DND-41 (cell line): ENCODE results near the gene ASB4.

ENCODE experiments used
- ATAC-seq: fragments of 200-7000 bp; cut with Tn5 transposase; 3 replicates; pipeline ENCODE4 v1.9.1; 2021; ENCODE audit warnings: low read depth; ENCODE audit not compliant: insufficient read depth
- DNase-seq: peaks from one replicate; pipeline ENCODE4 v3.0.0-alpha.2; 2020
- H2AFZ ChIP-seq: 2 replicates; pipeline ENCODE4 v1.6.0; 2012; ENCODE audit warnings: low read depth, low read length
- H3K27ac ChIP-seq: 2 replicates; pipeline ENCODE4 v1.5.1; 2012; ENCODE audit warnings: low read length, inconsistent platforms
- H3K27me3 ChIP-seq: fragments of 200-600 bp; sonication (generic); 2 replicates; pipeline ENCODE4 v1.6.0; 2012; ENCODE audit warnings: low read length, mild to moderate bottlenecking, inconsistent platforms; ENCODE audit not compliant: insufficient read depth, poor library complexity
- H3K36me3 ChIP-seq: 2 replicates; pipeline ENCODE4 v1.5.1; 2012; ENCODE audit warnings: low read length, inconsistent platforms; ENCODE audit not compliant: insufficient read depth
- H3K4me1 ChIP-seq: 2 replicates; pipeline ENCODE4 v1.5.1; 2012; ENCODE audit warnings: mild to moderate bottlenecking, low read length; ENCODE audit not compliant: insufficient read depth
- H3K4me2 ChIP-seq: 2 replicates; pipeline ENCODE4 v1.6.0; 2012; ENCODE audit warnings: mild to moderate bottlenecking, moderate library complexity, low read length, inconsistent platforms; ENCODE audit not compliant: insufficient read depth
- H3K4me3 ChIP-seq, 2 experiments: fragments of 200-600 bp in 1 of 2; shearing (Covaris generic) in 1 of 2; 2 replicates each; pipeline ENCODE4 v1.5.1; 2012 to 2016; ENCODE audit warnings: inconsistent platforms in 2 of 2, low read length in 2 of 2, mild to moderate bottlenecking in 2 of 2, low read depth in 1 of 2, moderate library complexity in 1 of 2
- H3K79me2 ChIP-seq: 2 replicates; pipeline ENCODE4 v1.6.0; 2012; ENCODE audit warnings: low read length, inconsistent platforms; ENCODE audit not compliant: insufficient read depth
- H3K9ac ChIP-seq: 2 replicates; pipeline ENCODE4 v1.6.0; 2012; ENCODE audit warnings: low read depth, mild to moderate bottlenecking, inconsistent platforms, low read length, moderate library complexity
- H3K9me3 ChIP-seq: 2 replicates; pipeline ENCODE4 v1.5.1; 2012; ENCODE audit warnings: low read length, moderate library complexity, mild to moderate bottlenecking, inconsistent platforms; ENCODE audit not compliant: insufficient read depth, severe bottlenecking
- H4K20me1 ChIP-seq: 2 replicates; pipeline ENCODE4 v1.6.0; 2012; ENCODE audit warnings: low read length; ENCODE audit not compliant: insufficient read depth
- EZH2 ChIP-seq: IDR thresholded peaks from 3 replicates; pipeline ENCODE4 v1.6.1; 2012; ENCODE audit warnings: borderline replicate concordance, low read depth, mild to moderate bottlenecking, moderate library complexity, low read length, inconsistent platforms; ENCODE audit not compliant: severe bottlenecking
- TF ChIP-seq, protein P1 (sequence below): IDR thresholded peaks from 2 replicates; pipeline ENCODE4 v1.5.1; 2012; ENCODE audit warnings: borderline replicate concordance, low read length, moderate library complexity, mild to moderate bottlenecking; ENCODE audit not compliant: poor library complexity, severe bottlenecking; ENCODE audit errors: extremely low read depth

Gene ASB4

DNA sequence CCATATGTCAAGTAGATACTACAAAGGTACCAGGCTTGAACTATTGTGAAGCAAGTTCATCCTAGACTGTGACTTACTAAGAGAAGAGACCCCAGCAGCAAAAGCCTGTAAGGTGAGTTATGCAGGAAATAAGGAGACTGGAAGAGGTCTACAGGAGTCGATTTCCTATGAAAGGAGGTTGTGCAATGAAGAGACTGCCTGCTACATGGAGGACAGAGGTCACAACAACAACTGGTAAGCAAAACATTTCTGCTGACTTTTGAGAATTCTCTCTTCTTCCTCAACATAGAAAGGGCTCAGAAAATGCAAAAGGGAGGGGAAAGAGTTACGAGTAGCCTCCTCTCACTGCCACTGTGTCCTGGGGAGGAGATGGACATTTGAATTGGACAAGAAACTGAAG is 68.2 kb downstream of the ASB4 start:
- Histone ChIP-seq H3K36me3 (no peaks in the 10 kb centered on the region), H2AFZ (no peak overlapping the region), H3K4me1 (no peaks in the 10 kb centered on the region), H3K4me3 (no peak overlapping the region), H3K27me3 (no peaks in the 10 kb centered on the region), H3K4me2 (no peak overlapping the region), H4K20me1 (no peaks in the 10 kb centered on the region), H3K79me2 (no peaks in the 10 kb centered on the region), H3K27ac (no peak overlapping the region), H3K9ac (no peak overlapping the region), H3K9me3 (no peaks in the 10 kb centered on the region)
- no peak for TF ChIP-seq EZH2
- TF ChIP-seq, protein P1, sequence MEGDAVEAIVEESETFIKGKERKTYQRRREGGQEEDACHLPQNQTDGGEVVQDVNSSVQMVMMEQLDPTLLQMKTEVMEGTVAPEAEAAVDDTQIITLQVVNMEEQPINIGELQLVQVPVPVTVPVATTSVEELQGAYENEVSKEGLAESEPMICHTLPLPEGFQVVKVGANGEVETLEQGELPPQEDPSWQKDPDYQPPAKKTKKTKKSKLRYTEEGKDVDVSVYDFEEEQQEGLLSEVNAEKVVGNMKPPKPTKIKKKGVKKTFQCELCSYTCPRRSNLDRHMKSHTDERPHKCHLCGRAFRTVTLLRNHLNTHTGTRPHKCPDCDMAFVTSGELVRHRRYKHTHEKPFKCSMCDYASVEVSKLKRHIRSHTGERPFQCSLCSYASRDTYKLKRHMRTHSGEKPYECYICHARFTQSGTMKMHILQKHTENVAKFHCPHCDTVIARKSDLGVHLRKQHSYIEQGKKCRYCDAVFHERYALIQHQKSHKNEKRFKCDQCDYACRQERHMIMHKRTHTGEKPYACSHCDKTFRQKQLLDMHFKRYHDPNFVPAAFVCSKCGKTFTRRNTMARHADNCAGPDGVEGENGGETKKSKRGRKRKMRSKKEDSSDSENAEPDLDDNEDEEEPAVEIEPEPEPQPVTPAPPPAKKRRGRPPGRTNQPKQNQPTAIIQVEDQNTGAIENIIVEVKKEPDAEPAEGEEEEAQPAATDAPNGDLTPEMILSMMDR = no peak
- ATAC-seq (no peak), DNase-seq (no peak)

DNA sequence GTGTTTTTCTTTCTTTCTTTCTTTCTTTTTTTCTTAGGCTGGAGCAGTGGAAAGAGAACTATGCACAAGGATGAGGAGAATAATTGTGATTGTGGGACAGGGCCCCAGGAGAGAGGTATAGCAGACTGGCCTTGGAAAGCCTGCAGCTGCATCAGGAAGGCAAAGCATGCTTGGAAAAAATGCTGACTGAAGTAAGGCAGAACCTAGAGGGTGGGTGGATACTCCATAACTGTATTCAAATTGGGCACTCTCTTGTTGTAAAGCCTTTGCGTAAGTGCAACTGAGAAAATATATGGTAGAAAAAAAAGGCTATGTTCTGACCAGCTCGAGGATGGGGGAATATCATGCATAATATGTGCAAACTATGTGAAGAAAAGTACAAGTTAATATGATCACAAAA is 71.0 kb downstream of the ASB4 start:
- no peak overlapping the region for H3K4me2 ChIP-seq
- no peaks in the 10 kb centered on the region for H4K20me1 ChIP-seq
- H3K36me3 ChIP-seq = no peaks in the 10 kb centered on the region
- H3K4me3 ChIP-seq = no peak overlapping the region
- no peak for TF ChIP-seq EZH2
- TF ChIP-seq, protein P1 = no peak
- ATAC-seq (no peak), DNase-seq (no peak)
- H3K9me3 ChIP-seq = no peaks in the 10 kb centered on the region
- H3K4me1 ChIP-seq = no peaks in the 10 kb centered on the region
- H3K9ac ChIP-seq = no peak overlapping the region
- H3K27ac ChIP-seq = no peak overlapping the region
- no peak overlapping the region for H2AFZ ChIP-seq
- H3K79me2 ChIP-seq = no peaks in the 10 kb centered on the region
- H3K27me3 ChIP-seq = no peaks in the 10 kb centered on the region

DNA sequence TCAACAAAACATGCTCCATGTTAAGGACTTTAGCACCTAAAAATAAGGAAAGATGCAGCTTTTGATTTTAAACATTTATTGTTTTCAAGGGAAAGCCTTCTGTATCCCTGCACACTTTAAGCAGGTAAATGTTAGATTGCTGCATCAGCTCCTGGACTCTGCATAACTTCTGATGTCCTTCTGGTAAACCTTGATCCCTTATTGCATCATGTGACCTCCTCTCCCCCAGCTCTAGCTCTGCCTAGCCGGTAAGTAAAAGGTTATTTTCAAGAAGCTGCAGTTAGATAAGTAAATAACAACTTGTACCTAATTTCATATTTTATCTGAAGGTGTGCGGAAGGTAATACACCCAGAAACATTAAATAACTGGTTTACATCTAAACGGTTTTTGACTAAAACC is 73.1 kb downstream of the ASB4 start:
- ATAC-seq = no peak
- Histone ChIP-seq H3K79me2 (no peaks in the 10 kb centered on the region), H3K36me3 (no peaks in the 10 kb centered on the region), H4K20me1 (no peaks in the 10 kb centered on the region), H3K27me3 (no peaks in the 10 kb centered on the region), H3K9me3 (no peaks in the 10 kb centered on the region), H3K4me2 (no peak overlapping the region), H3K4me3 (no peak overlapping the region), H2AFZ (no peak overlapping the region), H3K9ac (no peak overlapping the region), H3K27ac (no peak overlapping the region), H3K4me1 (no peaks in the 10 kb centered on the region)
- no peak for TF ChIP-seq EZH2
- TF ChIP-seq, protein P1 = no peak
- DNase-seq = no peak

DNA sequence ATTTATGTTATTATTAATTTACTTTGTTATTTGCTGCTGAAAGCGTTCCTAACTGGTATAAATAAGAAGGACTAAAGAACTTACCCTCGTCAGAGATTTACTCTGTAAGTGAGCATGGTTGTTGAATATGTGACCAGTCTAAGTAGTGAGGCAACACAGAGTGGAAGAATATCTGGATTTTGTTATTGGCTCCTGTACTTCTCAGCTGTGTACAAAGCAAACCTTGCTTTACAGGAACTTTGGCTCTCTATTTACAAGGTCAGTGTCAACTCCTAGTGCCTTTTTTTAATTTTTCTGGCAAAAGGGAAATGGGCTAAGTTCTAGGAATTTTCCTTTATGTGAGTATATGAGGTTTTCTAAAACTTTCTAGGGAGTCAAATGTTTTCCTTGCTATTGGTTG is 74.9 kb downstream of the ASB4 start:
- H3K27me3 ChIP-seq = no peaks in the 10 kb centered on the region
- H3K9ac ChIP-seq = no peak overlapping the region
- TF ChIP-seq EZH2 = no peak
- TF ChIP-seq, protein P1 = no peak
- DNase-seq (no peak), ATAC-seq (no peak)
- no peaks in the 10 kb centered on the region for H3K9me3 ChIP-seq
- no peaks in the 10 kb centered on the region for H4K20me1 ChIP-seq
- H3K36me3 ChIP-seq = no peaks in the 10 kb centered on the region
- H3K79me2 ChIP-seq = no peaks in the 10 kb centered on the region
- no peaks in the 10 kb centered on the region for H3K4me1 ChIP-seq
- H3K4me3 ChIP-seq = no peak overlapping the region
- H3K27ac ChIP-seq = no peak overlapping the region
- no peak overlapping the region for H2AFZ ChIP-seq
- no peak overlapping the region for H3K4me2 ChIP-seq
